SJSA1 (cell line): ENCODE results near the gene CD28. TPM values are rescaled to one million over a fixed set of nuclear protein-coding genes. Genes with fewer than 3 reads are reported as not detected.

Source experiments
- DNase-seq, 2 experiments: peaks; one replicate each; pipeline ENCODE4 v3.0.0-alpha.2; 2015 to 2020; ENCODE audit warnings: low spot score in 2 of 2, low read depth in 1 of 2
- H3K27ac ChIP-seq: fragments of 250-450 bp; sonication (Bioruptor Pico); 2 replicates; pipeline ENCODE4 v1.5.1; 2020; ENCODE audit warnings: mild to moderate bottlenecking, moderate library complexity
- H3K27me3 ChIP-seq: fragments of 250-450 bp; sonication (Bioruptor Pico); replicated peaks from 2 replicates; pipeline ENCODE4 v1.5.1; 2020; ENCODE audit warnings: mild to moderate bottlenecking, moderate library complexity
- H3K36me3 ChIP-seq: fragments of 250-450 bp; sonication (Bioruptor Pico); 2 replicates; pipeline ENCODE4 v1.5.1; 2020; ENCODE audit warnings: mild to moderate bottlenecking
- H3K4me1 ChIP-seq: fragments of 250-450 bp; sonication (Bioruptor Pico); replicated peaks from 2 replicates; pipeline ENCODE4 v1.6.1; 2021; ENCODE audit warnings: mild to moderate bottlenecking
- H3K4me3 ChIP-seq: fragments of 250-450 bp; sonication (Bioruptor Pico); 2 replicates; pipeline ENCODE4 v1.5.1; 2020; ENCODE audit warnings: mild to moderate bottlenecking
- H3K9me3 ChIP-seq: fragments of 250-450 bp; sonication (Bioruptor Pico); replicated peaks from 2 replicates; pipeline ENCODE4 v1.5.1; 2020; ENCODE audit warnings: mild to moderate bottlenecking
- total RNA-seq: library from RNA; depleted of rRNA; stranded (reverse); fragments of >200 nt; shearing (Covaris generic); gene quantifications from 2 replicates; pipeline ENCODE4 v1.2.3, GENCODE V29; 2014

Gene CD28
- total RNA-seq, 1 experiment from 2014 or later, result not detected

DNA sequence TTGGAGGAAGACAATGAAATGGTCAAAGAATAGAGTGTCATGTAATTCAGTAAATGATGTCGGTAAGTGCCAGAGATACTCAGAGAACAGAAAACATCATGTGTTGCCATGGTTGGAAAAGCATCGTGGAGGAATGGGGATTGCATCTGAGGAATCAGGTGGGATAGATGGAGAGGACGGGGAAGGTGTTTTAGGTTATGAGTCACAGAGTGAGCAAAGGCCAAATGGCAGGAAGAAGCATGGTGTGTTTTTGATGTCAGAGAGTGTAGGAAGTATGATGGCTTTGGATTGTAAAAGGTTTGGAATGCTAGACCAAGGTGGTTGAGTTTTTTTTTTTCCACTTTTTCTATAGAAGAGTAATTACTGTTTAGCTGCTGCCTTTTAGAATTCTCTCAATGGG, 27.5 kb upstream of the CD28 start:
- H3K27me3 ChIP-seq, result no peaks in the 10 kb centered on the region
- no peaks in the 10 kb centered on the region for H3K36me3 ChIP-seq
- DNase-seq, result no peak
- H3K27ac ChIP-seq, result no peak overlapping the region
- H3K9me3 ChIP-seq, result no peaks in the 10 kb centered on the region
- peaks cover 31% of the 10 kb centered on the region for H3K4me1 ChIP-seq
- H3K4me3 ChIP-seq, result no peak overlapping the region

DNA sequence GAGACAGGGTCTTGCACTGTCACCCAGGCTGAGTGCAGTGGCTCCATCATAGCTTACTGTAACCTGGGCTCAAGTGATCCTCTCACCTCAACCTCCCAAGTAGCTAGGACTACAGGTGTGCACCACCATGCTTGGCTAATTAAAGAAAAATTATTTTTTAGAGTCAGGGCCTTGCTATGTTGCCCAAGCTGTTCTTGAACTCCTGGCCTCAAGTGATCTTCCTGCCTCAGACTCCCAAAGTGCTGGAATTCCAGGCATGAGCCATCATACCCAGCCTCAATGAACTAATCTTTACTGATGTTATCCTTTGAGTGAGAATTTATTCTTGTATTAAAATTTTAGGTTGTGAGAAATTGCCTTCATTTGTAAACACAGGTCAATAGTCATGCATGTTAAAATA, 27.0 kb upstream of the CD28 start:
- no peaks in the 10 kb centered on the region for H3K27me3 ChIP-seq
- H3K9me3 ChIP-seq, result no peaks in the 10 kb centered on the region
- no peak overlapping the region for H3K4me3 ChIP-seq
- no peak for DNase-seq
- no peaks in the 10 kb centered on the region for H3K36me3 ChIP-seq
- no peak overlapping the region for H3K27ac ChIP-seq
- peaks cover 36% of the 10 kb centered on the region for H3K4me1 ChIP-seq

DNA sequence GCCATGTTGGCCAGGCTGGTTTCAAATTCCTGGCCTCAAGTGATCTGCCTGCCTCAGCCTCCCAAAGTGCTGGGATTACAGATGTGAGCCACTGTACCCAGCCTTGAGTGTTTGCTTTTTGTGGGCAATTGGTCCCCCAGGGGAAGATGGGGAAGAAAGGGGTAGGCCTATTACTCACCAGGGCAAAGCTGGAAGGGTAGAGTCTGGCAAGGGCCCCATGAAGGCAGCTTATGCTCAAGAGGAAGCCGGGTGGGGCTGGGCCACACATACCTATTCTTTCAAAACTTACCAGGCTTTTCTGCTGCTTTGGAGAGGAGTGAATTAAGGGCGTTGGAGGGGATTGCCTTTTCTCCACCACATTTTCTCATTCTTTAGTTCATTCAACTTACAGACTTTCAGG, 24.5 kb upstream of the CD28 start:
- 0 out of 2 replicates have a peak overlapping the region, but pooled peaks have one; percentile 13 for H3K27ac ChIP-seq
- no peak for DNase-seq
- H3K4me1 ChIP-seq, result peaks cover 43% of the 10 kb centered on the region
- H3K36me3 ChIP-seq, result no peaks in the 10 kb centered on the region
- H3K27me3 ChIP-seq, result no peaks in the 10 kb centered on the region
- no peaks in the 10 kb centered on the region for H3K9me3 ChIP-seq
- H3K4me3 ChIP-seq, result no peak overlapping the region

DNA sequence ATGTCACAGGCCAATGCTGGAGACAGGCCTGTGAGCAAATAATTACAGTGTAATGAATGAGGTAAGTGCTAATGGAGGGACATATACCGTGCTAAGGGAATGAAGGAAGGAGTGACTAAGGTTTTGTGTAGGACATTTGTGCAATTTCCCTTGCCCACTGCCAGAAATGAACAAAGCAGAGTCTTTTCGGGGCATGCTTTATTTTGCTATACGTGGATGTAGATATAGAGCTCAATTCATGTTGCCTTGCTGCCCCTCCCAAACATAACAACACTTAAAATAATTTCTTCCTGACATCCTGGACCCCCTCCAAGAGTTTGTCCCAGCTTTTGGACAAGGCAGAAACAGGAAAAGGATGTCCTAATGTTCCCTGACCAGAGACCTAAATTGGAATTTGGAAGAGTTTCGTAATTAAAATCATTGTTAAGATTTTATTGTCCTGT, 23.7 kb upstream of the CD28 start:
- no peak for DNase-seq
- Histone ChIP-seq H3K27ac (0 out of 2 replicates have a peak overlapping the region, but pooled peaks have one; percentile 13), H3K4me3 (no peak overlapping the region), H3K27me3 (no peaks in the 10 kb centered on the region), H3K4me1 (peaks cover 43% of the 10 kb centered on the region), H3K36me3 (no peaks in the 10 kb centered on the region), H3K9me3 (no peaks in the 10 kb centered on the region)

DNA sequence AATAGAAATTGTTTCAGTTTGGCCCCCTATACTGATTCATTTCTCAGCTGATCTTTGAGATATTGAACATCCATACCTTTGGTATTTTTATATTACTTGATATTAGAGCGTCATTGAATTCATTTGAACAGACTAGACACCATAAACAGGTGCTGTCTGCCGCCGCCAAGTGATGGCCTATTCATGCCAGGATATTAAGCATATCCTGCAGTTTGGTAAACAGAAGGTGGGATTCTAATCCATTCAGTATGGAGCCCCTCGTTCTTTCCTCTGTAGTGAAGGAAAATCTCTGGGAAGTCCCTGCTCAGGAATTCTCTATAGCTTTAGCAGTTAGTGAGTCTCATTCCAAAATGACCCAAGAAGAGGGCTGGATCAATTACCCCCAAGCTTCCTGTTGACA, 23.0 kb upstream of the CD28 start:
- Histone ChIP-seq H3K27ac (peak overlapping the region; percentile 89), H3K36me3 (no peaks in the 10 kb centered on the region), H3K27me3 (no peaks in the 10 kb centered on the region), H3K4me1 (peaks cover 43% of the 10 kb centered on the region), H3K4me3 (no peak overlapping the region), H3K9me3 (no peaks in the 10 kb centered on the region)
- DNase-seq, result no peak

DNA sequence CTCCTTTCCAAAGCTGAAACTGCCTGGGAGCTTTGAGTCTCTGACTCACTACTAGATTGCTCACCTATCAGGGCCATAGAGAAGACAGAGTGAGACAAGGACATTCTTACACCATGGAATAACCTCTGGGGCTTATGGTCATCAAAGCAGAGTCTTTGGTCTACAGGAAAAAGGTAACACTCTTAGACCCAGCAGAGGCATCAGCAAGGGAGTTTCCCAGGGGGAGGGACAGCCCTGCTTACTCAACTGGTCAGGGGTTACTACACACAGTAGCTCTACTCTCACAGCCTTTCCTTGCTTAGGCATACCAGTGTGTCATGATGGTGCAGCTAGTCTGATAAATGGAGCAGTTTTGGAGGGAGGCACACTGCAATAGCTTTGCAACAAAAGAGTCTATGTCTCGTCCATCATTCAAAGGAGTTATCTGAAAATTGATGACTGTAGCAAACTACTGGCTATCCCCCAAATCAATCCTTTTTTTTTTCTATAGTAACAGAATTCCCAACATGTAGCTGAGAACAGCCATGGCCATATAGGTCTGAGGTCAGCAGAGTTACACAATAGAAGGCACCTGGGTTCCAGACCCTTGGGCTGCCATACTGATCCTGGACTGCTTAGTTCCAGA, 22.4 kb upstream of the CD28 start:
- DNase-seq, result peak; percentile 52 to 60

DNA sequence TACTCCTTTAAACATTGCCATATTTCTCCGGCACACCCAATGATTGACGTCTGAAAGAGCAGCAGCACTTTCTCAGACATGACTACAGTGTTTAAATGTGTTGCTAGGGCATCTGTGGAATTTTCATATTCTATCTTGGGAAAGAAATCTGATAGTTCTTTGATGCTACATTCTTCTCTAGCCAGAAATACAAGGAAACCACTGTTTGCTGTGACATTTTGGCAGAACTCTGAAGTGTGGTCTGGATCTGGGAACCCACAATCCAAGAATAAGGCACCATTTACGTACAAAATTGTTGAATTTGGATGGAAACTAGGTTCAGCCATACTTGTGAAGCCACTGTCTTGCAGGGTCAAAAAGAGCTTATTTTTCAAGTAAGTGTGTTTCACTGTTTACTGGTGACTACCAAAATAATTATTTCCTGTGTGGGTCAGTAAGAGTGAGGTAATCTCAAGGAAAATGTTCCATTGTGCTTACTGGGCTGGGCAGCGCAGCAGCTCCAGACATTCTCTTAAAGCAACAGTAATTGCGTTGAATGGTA, 21.3 kb upstream of the CD28 start:
- peaks cover 43% of the 10 kb centered on the region for H3K4me1 ChIP-seq
- no peak overlapping the region for H3K4me3 ChIP-seq

More for the DNA sequence above, 22.4 kb upstream of the CD28 start:
- Histone ChIP-seq H3K36me3 (no peaks in the 10 kb centered on the region), H3K9me3 (no peaks in the 10 kb centered on the region), H3K27ac (peak overlapping the region; percentile 89), H3K4me1 (peaks cover 43% of the 10 kb centered on the region), H3K4me3 (no peak overlapping the region), H3K27me3 (no peaks in the 10 kb centered on the region)

DNA sequence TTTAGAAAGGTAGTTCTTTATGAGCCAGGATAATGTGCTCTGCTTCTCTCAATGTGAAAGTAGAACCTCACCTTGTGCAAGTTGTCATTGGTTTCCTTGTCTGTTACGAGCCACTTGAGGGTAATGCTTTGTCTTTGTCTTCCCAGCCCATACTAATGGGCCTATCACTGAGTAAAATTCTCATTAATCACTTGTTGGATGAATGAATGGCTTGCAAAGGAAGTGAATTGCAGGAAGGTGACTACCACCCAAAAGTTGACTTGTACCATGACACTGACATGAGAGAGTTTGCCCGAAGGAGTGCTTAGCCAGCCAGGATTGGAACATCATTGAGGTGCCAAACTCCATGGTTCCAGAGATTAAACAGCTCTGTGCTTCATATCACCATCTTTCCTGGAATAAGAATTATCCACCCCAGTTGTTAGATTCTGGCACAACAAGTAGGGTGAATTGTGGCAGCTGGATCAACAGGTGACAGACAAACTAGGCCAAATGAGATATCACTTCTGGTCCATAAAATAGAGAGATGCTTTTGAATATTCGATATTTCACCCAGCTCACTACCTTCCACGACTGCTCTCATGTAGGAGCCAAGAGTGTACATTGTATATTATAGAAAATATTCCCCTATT, 20.5 kb upstream of the CD28 start:
- no peaks in the 10 kb centered on the region for H3K9me3 ChIP-seq
- peak overlapping the region; percentile 89 for H3K27ac ChIP-seq
- no peak overlapping the region for H3K4me3 ChIP-seq
- H3K36me3 ChIP-seq, result no peaks in the 10 kb centered on the region
- peaks cover 43% of the 10 kb centered on the region for H3K4me1 ChIP-seq
- DNase-seq, result no peak
- H3K27me3 ChIP-seq, result no peaks in the 10 kb centered on the region

More for the DNA sequence above, 21.3 kb upstream of the CD28 start:
- no peaks in the 10 kb centered on the region for H3K9me3 ChIP-seq
- no peaks in the 10 kb centered on the region for H3K36me3 ChIP-seq
- peak overlapping the region; percentile 89 for H3K27ac ChIP-seq
- peak; percentile 48 to 65 for DNase-seq
- no peaks in the 10 kb centered on the region for H3K27me3 ChIP-seq

DNA sequence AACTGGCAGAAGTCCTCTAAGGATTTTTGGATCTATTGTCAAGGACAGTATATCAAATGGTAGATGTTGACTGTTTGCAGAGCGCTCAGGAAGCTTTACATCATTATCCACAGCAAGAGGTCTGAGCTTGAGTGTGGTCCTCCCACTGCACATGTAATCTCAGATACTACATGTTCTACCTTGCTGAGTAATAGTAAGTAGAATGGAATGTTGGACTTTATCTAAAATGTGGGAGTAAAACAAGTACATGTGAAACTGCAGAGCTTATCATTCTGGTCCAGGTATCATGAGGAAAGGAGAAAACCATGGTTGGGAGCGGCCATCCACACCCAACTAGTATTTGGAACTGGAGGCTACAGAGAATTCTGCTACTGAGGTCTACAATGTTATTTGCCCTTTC, 19.3 kb upstream of the CD28 start:
- Histone ChIP-seq H3K36me3 (no peaks in the 10 kb centered on the region), H3K4me3 (no peak overlapping the region), H3K27ac (no peak overlapping the region), H3K4me1 (peaks cover 38% of the 10 kb centered on the region), H3K27me3 (no peaks in the 10 kb centered on the region), H3K9me3 (no peaks in the 10 kb centered on the region)
- no peak for DNase-seq

DNA sequence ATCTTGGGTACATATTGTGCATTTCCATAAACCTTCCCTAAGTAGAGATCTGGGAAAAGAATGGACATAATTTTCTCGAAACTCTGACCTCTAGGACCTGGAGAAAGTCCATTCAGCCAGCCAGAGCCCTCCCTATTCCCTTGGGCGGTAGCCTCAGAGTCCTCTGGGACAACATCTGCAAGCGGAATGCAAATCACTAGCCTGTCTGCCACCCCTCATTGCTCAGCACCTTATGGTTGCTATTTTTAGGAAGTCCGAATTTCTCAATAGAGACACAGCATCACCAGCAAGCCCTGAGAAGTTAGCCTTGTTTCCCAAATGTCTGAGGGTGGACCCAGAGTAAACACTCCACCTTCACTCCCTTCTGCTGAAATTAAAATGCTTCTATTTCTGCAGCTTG, 17.6 kb upstream of the CD28 start:
- no peaks in the 10 kb centered on the region for H3K9me3 ChIP-seq
- no peaks in the 10 kb centered on the region for H3K36me3 ChIP-seq
- H3K27ac ChIP-seq, result no peak overlapping the region
- peaks cover 24% of the 10 kb centered on the region for H3K4me1 ChIP-seq
- H3K27me3 ChIP-seq, result no peaks in the 10 kb centered on the region
- no peak for DNase-seq
- no peak overlapping the region for H3K4me3 ChIP-seq

DNA sequence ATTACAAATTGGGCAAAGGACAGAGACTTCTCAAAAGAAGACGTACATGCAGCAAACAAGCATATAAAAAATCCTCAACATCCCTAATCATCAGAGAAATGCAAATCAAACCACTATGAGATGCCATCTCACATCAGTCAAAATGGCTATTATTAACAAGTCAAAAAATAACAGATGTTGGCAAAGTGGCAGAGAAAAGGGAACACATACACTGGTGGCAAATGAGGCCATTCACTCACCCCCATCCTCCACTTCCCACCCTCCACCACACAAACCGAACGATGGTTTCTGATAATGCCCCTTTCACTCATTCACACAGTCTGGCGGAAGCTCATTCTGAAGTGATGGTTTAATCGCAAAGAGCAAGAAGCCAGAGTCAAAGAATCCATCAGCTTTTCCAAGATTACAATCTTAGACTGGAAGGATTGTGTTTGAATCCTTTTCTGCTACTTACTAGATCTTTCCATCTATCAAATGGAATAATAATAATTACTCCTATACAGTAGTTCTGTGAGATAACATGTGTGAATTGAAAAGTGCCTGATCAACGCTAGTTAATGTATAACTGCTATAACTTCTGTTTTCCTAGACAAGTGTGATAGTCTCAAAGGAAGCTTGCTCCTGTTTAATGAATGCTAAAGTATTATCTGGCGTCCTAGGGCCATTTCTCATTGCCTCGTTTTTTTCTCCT, 16.9 kb upstream of the CD28 start:
- H3K27me3 ChIP-seq, result no peaks in the 10 kb centered on the region
- H3K4me1 ChIP-seq, result peaks cover 16% of the 10 kb centered on the region
- H3K27ac ChIP-seq, result no peak overlapping the region
- no peak for DNase-seq
- H3K9me3 ChIP-seq, result no peaks in the 10 kb centered on the region
- H3K4me3 ChIP-seq, result no peak overlapping the region
- no peaks in the 10 kb centered on the region for H3K36me3 ChIP-seq

DNA sequence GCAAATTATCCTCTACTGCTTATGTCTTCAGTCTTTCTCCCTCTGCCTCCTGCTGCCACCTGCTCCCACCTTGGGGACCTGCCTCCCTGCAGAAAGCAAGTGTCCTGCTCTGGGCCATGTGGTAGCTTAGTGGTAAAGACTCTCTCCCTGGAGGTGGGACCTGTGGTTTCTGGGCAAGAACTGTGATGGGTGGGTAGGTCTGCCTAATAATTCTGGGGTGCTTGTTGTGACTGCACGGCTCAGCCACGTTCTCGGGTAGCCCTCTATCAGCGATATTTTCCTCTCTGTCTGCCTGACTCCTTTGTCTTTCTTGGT, 16.4 kb upstream of the CD28 start:
- no peaks in the 10 kb centered on the region for H3K9me3 ChIP-seq
- no peak overlapping the region for H3K4me3 ChIP-seq
- peaks cover 11% of the 10 kb centered on the region for H3K4me1 ChIP-seq
- no peaks in the 10 kb centered on the region for H3K36me3 ChIP-seq
- DNase-seq, result no peak
- H3K27me3 ChIP-seq, result no peaks in the 10 kb centered on the region
- H3K27ac ChIP-seq, result no peak overlapping the region

DNA sequence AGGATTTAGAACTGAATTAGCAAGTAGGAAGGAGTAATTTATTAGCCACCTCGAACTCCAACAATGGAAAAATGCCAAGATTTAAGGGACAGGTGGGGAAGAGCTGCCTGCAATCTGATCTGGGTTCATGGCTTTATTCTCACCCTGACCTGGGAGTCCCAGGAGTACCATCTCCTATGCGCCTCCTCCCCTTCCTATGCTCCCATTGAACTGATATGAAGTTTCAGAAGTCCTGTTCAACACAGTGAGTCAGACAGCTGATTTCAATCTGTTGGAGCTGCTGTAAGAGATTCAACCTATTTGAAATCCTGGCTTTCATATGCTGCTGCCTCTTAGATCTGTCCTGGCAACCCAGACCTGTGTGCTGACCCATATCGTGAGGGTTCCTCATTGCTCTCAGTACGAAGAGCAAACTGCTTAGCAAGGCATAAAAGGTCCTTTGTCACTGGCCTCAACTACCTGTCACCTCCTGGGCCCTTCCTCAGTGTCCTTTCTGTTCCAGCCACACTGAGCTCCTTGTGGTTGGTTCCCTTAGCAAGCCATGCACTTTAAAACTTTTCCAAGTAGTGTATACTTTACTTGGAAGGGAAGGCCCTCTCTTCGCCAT, 15.9 kb upstream of the CD28 start:
- peaks cover 6% of the 10 kb centered on the region for H3K4me1 ChIP-seq
- H3K4me3 ChIP-seq, result no peak overlapping the region
- no peak for DNase-seq
- no peaks in the 10 kb centered on the region for H3K27me3 ChIP-seq
- H3K36me3 ChIP-seq, result no peaks in the 10 kb centered on the region
- H3K9me3 ChIP-seq, result no peaks in the 10 kb centered on the region
- H3K27ac ChIP-seq, result no peak overlapping the region

DNA sequence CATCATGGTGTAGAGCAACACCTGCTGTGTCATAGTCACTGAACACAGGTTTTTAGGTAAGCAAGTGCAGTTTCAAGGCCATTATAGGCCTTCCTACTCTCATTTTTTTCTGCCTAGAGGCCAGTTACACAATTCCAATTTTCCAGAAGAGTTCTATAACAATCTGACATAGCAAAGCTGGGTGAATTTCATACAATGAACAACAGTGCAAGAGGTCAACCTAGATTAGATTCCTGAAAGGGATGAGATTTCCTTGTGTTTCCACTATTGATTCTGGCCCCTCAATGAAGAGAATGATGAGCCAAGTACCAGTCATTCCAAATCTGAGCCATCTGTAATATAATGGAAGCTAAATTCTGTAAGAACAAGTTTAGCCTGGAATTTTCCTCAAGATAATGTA, 15.3 kb upstream of the CD28 start:
- no peak for DNase-seq
- no peaks in the 10 kb centered on the region for H3K27me3 ChIP-seq
- H3K27ac ChIP-seq, result no peak overlapping the region
- no peaks in the 10 kb centered on the region for H3K9me3 ChIP-seq
- H3K4me3 ChIP-seq, result no peak overlapping the region
- H3K4me1 ChIP-seq, result peaks cover under 1% of the 10 kb centered on the region; the same call in 1 of the 2 replicates
- H3K36me3 ChIP-seq, result no peaks in the 10 kb centered on the region
